Lung (tissue), 12 donors: ENCODE results near the gene SYTL2. TPM values are rescaled to one million over a fixed set of nuclear protein-coding genes. Genes with fewer than 3 reads are reported as not detected.

ENCODE experiments used
- ATAC-seq: fragments of 200-7000 bp; cut with Tn5 transposase; one replicate; pipeline ENCODE4 v1.9.1; 2020; ENCODE audit warnings: moderate number of reproducible peaks; ENCODE audit not compliant: insufficient read depth, low FRiP score
- DNase-seq, 3 donors: peaks; one replicate each; pipeline ENCODE4 v3.0.0-alpha.2; 2013 to 2017
- H3K27ac ChIP-seq, 2 donors: one replicate each; pipeline ENCODE4 v1.5.1; 2013; ENCODE audit warnings: mild to moderate bottlenecking in 2 of 2, moderate library complexity in 2 of 2, control low read depth in 1 of 2, inconsistent platforms in 1 of 2, low read depth in 1 of 2, low read length in 1 of 2
- H3K27me3 ChIP-seq, 3 donors: one replicate each; pipeline ENCODE4 v1.5.1; 2013; ENCODE audit warnings: low read length in 2 of 3; ENCODE audit not compliant: control insufficient read depth in 3 of 3, insufficient read depth in 3 of 3
- H3K36me3 ChIP-seq, 4 donors: one replicate each; pipeline ENCODE4 v1.5.1; 2013; ENCODE audit warnings: low read length in 4 of 4, mild to moderate bottlenecking in 1 of 4, moderate library complexity in 1 of 4; ENCODE audit not compliant: control insufficient read depth in 4 of 4, insufficient read depth in 4 of 4
- H3K4me1 ChIP-seq, 5 donors: one replicate each; pipeline ENCODE4 v1.5.1; 2013; ENCODE audit warnings: low read length in 5 of 5, mild to moderate bottlenecking in 2 of 5, moderate library complexity in 1 of 5; ENCODE audit not compliant: control insufficient read depth in 5 of 5, insufficient read depth in 5 of 5
- H3K4me3 ChIP-seq: one replicate; pipeline ENCODE4 v1.5.1; 2013; ENCODE audit warnings: mild to moderate bottlenecking, control low read depth, moderate library complexity
- H3K9ac ChIP-seq, 2 donors: one replicate each; pipeline ENCODE4 v1.5.1; 2013; ENCODE audit warnings: low read length in 2 of 2, control low read depth in 1 of 2; ENCODE audit not compliant: insufficient read depth in 1 of 2
- H3K9me3 ChIP-seq, 4 donors: one replicate each; pipeline ENCODE4 v1.5.1; 2013; ENCODE audit warnings: low read length in 3 of 4, mild to moderate bottlenecking in 1 of 4, moderate library complexity in 1 of 4; ENCODE audit not compliant: control insufficient read depth in 4 of 4, insufficient read depth in 3 of 4
- WGBS, 2 donors: extraction: QIAGEN DNeasy Blood & Tissue Kit; methylation state at CpG; one replicate each; pipeline ENCODE4 v1.1.7; 2013; 5-methylcytosine and 5-hydroxymethylcytosine counted together
- polyA plus RNA-seq, 2 donors: library from polyadenylated mRNA; stranded (reverse); fragments of 200-250 nt; gene quantifications; one replicate each; pipeline ENCODE4 v1.2.1, GENCODE V29; 2013
- total RNA-seq, 2 donors: library from RNA; depleted of rRNA in 1 of 2; stranded (reverse); fragments of >200 nt in 1 of 2; gene quantifications; one replicate each; pipeline ENCODE4 v1.2.1, GENCODE V29; 2014 to 2021
- TF ChIP-seq, protein P1 (sequence below): IDR thresholded peaks from 2 replicates; pipeline ENCODE4 v1.5.1; 2012; ENCODE audit warnings: mild to moderate bottlenecking; ENCODE audit errors: control extremely low read depth, extremely low read depth
- donor health status: control.
- donor health status: control.
- donor health status: Bipolar disorder and iron deficiency.
- donor health status: healthy.
- donor health status: DM: yes; HTN: yes; CAD: no.

The SYTL2 gene
- total and polyA plus RNA-seq, 4 donors, result 6.7 to 39.0 (median 16.5) TPM

DNA sequence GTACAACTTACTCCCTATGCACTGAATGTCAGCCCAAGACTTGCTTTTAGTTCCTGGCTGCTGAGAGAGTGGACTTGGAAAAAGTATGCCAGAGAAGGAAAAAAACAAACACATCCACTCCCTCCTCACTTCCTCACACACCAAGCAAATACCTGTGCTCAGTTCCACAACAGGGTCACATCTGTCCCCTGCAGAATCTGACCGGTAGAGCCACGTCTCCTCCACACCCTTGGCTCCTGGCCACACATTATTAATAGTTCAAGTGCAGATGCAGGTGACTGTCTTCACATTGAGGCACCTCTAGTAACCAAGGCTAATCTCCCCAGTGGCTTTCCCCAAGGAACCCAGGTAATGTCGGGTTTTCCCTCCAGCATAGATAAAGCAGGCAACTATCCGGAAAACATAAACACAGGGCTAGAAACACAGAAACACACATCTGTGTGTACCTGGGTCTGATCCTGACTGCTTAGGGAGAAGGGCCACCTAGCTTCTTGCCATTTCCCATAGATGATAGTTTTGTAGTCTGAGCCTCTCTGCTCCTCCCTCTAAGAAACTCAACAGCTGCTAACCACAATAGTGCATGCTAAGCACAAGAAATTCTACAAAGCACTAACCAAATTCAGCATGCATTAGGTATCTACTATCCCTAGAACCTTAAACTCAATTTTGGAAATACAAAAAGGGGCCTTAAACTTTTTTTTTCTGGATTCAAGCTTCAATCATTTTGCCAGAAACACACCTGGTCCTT, 10.2 kb downstream of the SYTL2 start:
- 77 to 87% methylated on average over 4 of the region's 4 CpGs for WGBS, 2 donors
- no peaks in the 10 kb centered on the region for H3K36me3 ChIP-seq
- ATAC-seq (no peak), DNase-seq (no peak)
- no peaks in the 10 kb centered on the region for H3K27me3 ChIP-seq
- no peak overlapping the region for H3K9ac ChIP-seq
- no peaks in the 10 kb centered on the region for H3K9me3 ChIP-seq
- no peak overlapping the region for H3K4me3 ChIP-seq
- H3K27ac ChIP-seq, result no peak overlapping the region
- TF ChIP-seq, protein P1, sequence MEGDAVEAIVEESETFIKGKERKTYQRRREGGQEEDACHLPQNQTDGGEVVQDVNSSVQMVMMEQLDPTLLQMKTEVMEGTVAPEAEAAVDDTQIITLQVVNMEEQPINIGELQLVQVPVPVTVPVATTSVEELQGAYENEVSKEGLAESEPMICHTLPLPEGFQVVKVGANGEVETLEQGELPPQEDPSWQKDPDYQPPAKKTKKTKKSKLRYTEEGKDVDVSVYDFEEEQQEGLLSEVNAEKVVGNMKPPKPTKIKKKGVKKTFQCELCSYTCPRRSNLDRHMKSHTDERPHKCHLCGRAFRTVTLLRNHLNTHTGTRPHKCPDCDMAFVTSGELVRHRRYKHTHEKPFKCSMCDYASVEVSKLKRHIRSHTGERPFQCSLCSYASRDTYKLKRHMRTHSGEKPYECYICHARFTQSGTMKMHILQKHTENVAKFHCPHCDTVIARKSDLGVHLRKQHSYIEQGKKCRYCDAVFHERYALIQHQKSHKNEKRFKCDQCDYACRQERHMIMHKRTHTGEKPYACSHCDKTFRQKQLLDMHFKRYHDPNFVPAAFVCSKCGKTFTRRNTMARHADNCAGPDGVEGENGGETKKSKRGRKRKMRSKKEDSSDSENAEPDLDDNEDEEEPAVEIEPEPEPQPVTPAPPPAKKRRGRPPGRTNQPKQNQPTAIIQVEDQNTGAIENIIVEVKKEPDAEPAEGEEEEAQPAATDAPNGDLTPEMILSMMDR, result no peak
- H3K4me1 ChIP-seq, result peaks cover 0 to 2% (median 0%) of the 10 kb centered on the region in 5 donors

DNA sequence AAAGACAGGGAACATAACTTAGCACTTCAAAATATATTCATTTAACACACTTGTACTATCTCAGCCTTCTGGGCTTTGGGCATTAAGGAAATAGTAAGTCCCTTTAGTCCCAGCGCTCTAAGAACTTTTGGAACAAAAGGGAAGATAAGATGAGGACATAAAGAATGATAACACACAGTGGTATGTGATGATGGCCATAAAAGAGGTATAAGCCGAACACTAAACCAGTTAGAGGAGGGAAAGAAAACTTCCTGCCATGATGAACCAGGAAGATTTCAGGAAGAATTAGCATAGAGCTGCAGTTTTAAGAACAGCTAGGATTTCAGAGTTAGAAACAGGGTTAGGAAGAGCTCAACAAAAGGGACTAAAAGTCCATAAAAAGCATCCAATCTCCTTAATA, 11.8 kb downstream of the SYTL2 start:
- H3K9ac ChIP-seq, result no peak overlapping the region
- TF ChIP-seq, protein P1, result no peak
- 90 to 93% methylated on average over 2 of the region's 2 CpGs for WGBS, 2 donors
- H3K36me3 ChIP-seq, result no peaks in the 10 kb centered on the region
- H3K27me3 ChIP-seq, result no peaks in the 10 kb centered on the region
- no peak overlapping the region for H3K27ac ChIP-seq
- ATAC-seq (no peak), DNase-seq (no peak)
- no peaks in the 10 kb centered on the region for H3K9me3 ChIP-seq
- H3K4me1 ChIP-seq, result peaks cover 0 to 2% (median 0%) of the 10 kb centered on the region in 5 donors
- H3K4me3 ChIP-seq, result no peak overlapping the region

DNA sequence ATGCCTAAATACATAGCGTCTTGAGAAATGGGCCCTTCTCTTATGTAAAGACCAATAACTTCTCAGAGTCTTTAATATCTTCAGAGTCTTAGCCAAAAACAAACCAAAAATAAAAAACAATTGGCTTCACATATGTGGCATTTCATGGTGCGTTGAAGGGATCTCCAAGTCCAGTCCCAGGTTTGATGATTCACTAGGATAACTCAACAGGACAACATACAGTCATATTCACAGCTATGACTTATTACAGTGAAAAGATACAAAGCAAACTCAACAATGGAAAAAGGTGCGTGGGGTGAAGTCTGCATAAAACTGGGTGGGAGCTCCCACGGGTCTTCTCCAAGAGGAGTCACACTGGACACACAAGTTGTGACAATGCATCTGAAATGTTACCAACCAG, 12.6 kb downstream of the SYTL2 start:
- H3K9me3 ChIP-seq, result no peaks in the 10 kb centered on the region
- peaks cover 0 to 2% (median 0%) of the 10 kb centered on the region in 5 donors for H3K4me1 ChIP-seq
- TF ChIP-seq, protein P1, result no peak
- H3K27me3 ChIP-seq, result no peaks in the 10 kb centered on the region
- no peak overlapping the region for H3K4me3 ChIP-seq
- ATAC-seq (no peak), DNase-seq (no peak)
- H3K9ac ChIP-seq, result no peak overlapping the region
- WGBS, 2 donors, result 93 to 94% methylated on average over 4 of the region's 4 CpGs
- H3K36me3 ChIP-seq, result no peaks in the 10 kb centered on the region
- H3K27ac ChIP-seq, result no peak overlapping the region
